Measurements from ENCODE around the gene HSBP1L1. TPM values are rescaled to one million over a fixed set of nuclear protein-coding genes. Genes with fewer than 3 reads are reported as not detected.

The HSBP1L1 gene
- total and polyA plus RNA-seq, 4 donors = 12.2 to 61.0 (median 26.4) TPM

DNA sequence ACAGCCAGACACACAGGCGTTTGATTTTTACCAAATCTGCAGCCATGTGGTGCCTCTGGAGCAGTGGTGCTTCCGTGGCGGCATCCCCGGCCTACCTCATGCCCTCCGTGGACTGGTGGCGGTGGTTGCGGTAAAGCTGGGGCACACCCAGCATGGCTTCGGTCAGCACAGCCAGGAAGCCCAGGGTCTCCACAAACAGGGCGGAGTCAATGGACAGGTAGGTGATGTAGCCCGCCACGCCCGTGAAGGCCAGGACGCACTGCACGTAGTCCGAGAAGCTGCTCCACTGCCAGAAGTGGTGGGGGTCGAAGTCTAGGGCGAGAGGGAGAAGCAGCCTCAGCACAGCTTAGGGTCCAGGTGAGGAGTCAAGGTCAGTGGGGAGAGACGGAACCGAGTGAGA is 45.4 kb upstream of the HSBP1L1 start (continued):
- no peak for TF ChIP-seq HNF4A (conservative IDR thresholded peaks at IDR 0.05)

DNA sequence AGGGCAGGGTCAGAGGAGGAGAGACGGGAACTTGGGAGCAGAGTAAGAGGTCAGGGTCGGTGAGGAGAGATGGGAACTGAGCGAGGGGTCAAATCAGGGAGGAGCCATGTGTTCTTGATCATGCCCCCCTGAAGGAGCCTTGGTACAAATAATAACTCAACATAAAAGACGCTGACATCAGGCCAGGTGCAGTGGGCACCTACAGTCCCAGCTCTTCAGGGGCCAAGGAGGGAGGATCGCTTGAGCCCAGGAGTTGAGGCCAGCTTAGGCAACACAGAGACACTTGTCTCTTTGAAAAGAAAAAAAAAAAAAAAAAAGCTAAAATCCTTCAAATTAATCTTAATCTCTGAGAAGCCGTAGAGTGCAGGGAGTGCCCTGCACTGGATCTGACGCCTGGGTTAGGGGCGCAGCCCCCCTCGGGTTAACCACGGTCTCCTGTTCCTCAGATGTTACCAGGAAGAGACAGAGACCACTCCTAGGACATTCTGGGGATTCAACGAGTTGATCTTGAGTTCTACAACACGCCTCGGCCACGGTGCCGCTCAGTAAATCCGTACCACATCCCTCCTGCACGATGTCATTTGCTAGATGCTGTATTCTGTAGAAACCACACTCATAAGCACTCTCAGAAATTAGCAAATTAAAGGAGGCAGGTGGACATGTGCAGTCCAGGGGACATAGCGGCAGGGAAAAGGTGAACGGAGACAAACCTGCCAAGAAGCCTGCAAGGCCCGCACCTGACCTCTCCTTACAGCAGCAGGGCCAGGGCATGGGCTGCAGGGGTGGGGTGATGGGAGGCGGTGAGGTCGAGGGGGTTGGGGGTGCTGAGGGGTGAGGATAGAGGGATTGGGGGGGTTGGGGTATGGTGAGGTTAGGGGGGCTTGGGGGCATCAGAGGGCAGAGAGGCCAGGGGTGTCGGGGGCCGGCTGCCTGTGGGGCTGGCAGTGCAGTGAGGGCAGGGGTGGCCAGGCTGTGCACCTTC is 42.2 kb upstream of the HSBP1L1 start:
- no peaks in the 10 kb centered on the region for H3K9me3 ChIP-seq (ENCODE audit: control insufficient read depth in 4 of 4, low read length in 3 of 4)
- 98% methylated on average over 24 of the region's 24 CpGs for WGBS
- DNase-seq (ENCODE audit: low spot score) = peak; percentile 13
- peaks cover 0 to 4% (median 2%) of the 10 kb centered on the region in 4 donors for H3K4me1 ChIP-seq (ENCODE audit: control insufficient read depth in 4 of 4, insufficient read depth in 4 of 4, low read length in 3 of 4)
- no peak overlapping the region for H3K4me3 ChIP-seq (ENCODE audit: low read depth in 1 of 3, low read length in 3 of 3)
- no peak overlapping the region for H3K9ac ChIP-seq (ENCODE audit: low read depth in 1 of 2, low read length in 2 of 2)
- no peaks in the 10 kb centered on the region for H3K27me3 ChIP-seq (ENCODE audit: control insufficient read depth in 4 of 4, insufficient read depth in 4 of 4, low read length in 3 of 4)
- H3K36me3 ChIP-seq (ENCODE audit: control insufficient read depth in 4 of 4, insufficient read depth in 3 of 4, low read depth in 1 of 4, low read length in 3 of 4) = peaks cover 11 to 43% (median 30%) of the 10 kb centered on the region in 4 donors
- H3K27ac ChIP-seq (ENCODE audit: low read depth in 1 of 2, low read length in 2 of 2) = no peak overlapping the region
- no peak for TF ChIP-seq RXRA (IDR thresholded peaks at IDR 0.05)
- no peak for TF ChIP-seq ATF3 (IDR thresholded peaks at IDR 0.05)
- TF ChIP-seq, protein P1, sequence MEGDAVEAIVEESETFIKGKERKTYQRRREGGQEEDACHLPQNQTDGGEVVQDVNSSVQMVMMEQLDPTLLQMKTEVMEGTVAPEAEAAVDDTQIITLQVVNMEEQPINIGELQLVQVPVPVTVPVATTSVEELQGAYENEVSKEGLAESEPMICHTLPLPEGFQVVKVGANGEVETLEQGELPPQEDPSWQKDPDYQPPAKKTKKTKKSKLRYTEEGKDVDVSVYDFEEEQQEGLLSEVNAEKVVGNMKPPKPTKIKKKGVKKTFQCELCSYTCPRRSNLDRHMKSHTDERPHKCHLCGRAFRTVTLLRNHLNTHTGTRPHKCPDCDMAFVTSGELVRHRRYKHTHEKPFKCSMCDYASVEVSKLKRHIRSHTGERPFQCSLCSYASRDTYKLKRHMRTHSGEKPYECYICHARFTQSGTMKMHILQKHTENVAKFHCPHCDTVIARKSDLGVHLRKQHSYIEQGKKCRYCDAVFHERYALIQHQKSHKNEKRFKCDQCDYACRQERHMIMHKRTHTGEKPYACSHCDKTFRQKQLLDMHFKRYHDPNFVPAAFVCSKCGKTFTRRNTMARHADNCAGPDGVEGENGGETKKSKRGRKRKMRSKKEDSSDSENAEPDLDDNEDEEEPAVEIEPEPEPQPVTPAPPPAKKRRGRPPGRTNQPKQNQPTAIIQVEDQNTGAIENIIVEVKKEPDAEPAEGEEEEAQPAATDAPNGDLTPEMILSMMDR (IDR thresholded peaks at IDR 0.05; ENCODE audit: low read depth, low read length, missing input control) = no peak
- TF ChIP-seq TAF1 (conservative IDR thresholded peaks at IDR 0.05) = no peak
- no peak for TF ChIP-seq FOXA2 (IDR thresholded peaks at IDR 0.05)
- no peak for TF ChIP-seq EGR1 (IDR thresholded peaks at IDR 0.05; ENCODE audit: low read depth in 2 of 2)
- TF ChIP-seq, protein P2, sequence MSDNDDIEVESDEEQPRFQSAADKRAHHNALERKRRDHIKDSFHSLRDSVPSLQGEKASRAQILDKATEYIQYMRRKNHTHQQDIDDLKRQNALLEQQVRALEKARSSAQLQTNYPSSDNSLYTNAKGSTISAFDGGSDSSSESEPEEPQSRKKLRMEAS (IDR thresholded peaks at IDR 0.05) = no peak

DNA sequence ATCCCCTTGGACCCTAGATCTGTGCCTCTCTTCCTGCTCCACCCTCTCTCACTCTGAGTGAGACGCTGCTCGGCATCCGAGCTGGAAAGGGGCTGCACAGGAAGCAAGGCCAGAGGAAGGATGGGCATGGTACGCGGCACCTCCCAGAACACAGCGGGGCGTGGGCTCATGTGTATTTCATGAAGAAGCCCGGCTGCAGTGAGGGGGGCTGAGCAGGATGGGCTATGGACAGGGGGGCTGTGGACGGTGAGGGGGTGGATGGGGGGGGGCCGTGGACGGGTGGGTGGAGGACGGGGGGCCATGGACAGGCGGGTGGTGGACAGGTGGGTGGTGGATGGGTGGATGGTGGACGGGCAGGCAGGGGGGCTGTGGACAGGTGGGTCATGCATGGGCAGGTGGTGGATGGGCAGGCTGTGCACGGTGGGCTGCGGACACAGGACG is 41.5 kb upstream of the HSBP1L1 start:
- H3K9ac ChIP-seq (ENCODE audit: low read depth in 1 of 2, low read length in 2 of 2) = no peak overlapping the region
- DNase-seq (ENCODE audit: low spot score) = no peak
- TF ChIP-seq FOXA1 (IDR thresholded peaks at IDR 0.05) = no peak
- no peak for TF ChIP-seq NR2F2 (IDR thresholded peaks at IDR 0.05)
- TF ChIP-seq REST (IDR thresholded peaks at IDR 0.05) = no peak
- TF ChIP-seq RAD21 (IDR thresholded peaks at IDR 0.05) = no peak
- TF ChIP-seq, protein P2 (IDR thresholded peaks at IDR 0.05) = no peak
- no peak for TF ChIP-seq FOXA2 (IDR thresholded peaks at IDR 0.05)
- TF ChIP-seq RXRA (IDR thresholded peaks at IDR 0.05) = no peak
- no peak for TF ChIP-seq HNF4A (conservative IDR thresholded peaks at IDR 0.05)
- TF ChIP-seq, protein P1 (IDR thresholded peaks at IDR 0.05; ENCODE audit: low read depth, low read length, missing input control) = no peak
- TF ChIP-seq GABPA (IDR thresholded peaks at IDR 0.05 in 1 of 2, conservative IDR thresholded peaks at IDR 0.05 in 1 of 2) = no peak
- no peak for TF ChIP-seq ATF3 (IDR thresholded peaks at IDR 0.05)
- no peak for TF ChIP-seq TAF1 (conservative IDR thresholded peaks at IDR 0.05)
- TF ChIP-seq JUND (IDR thresholded peaks at IDR 0.05) = no peak
- TF ChIP-seq SP1 (IDR thresholded peaks at IDR 0.05) = no peak
- H3K4me1 ChIP-seq (ENCODE audit: control insufficient read depth in 4 of 4, insufficient read depth in 4 of 4, low read length in 3 of 4) = peaks cover 0 to 4% (median 2%) of the 10 kb centered on the region in 4 donors
- WGBS = 89% methylated on average over 17 of the region's 17 CpGs
- no peaks in the 10 kb centered on the region for H3K27me3 ChIP-seq (ENCODE audit: control insufficient read depth in 4 of 4, insufficient read depth in 4 of 4, low read length in 3 of 4)
- peaks cover 9 to 41% (median 29%) of the 10 kb centered on the region in 4 donors for H3K36me3 ChIP-seq (ENCODE audit: control insufficient read depth in 4 of 4, insufficient read depth in 3 of 4, low read depth in 1 of 4, low read length in 3 of 4)
- no peaks in the 10 kb centered on the region for H3K9me3 ChIP-seq (ENCODE audit: control insufficient read depth in 4 of 4, low read length in 3 of 4)
- no peak overlapping the region for H3K27ac ChIP-seq (ENCODE audit: low read depth in 1 of 2, low read length in 2 of 2)
- no peak overlapping the region for H3K4me3 ChIP-seq (ENCODE audit: low read depth in 1 of 3, low read length in 3 of 3)
